WTC11 (cell line): Measurements from ENCODE around the gene RBX1. TPM values are rescaled to one million over a fixed set of nuclear protein-coding genes. Genes with fewer than 3 reads are reported as not detected.

Source experiments
- total RNA-seq: library from RNA; stranded (reverse); gene quantifications from 3 replicates; pipeline ENCODE4 v1.2.3, GENCODE V29; 2021

The RBX1 gene
- total RNA-seq, 1 experiment from 2014 or later = 70.8 TPM

Other genes starting within 250 kb of the RBX1 start
- 22.0 to 29.6 TPM (median 25.2 TPM) in 3 replicates for gene SLC25A17, start 132.0 kb upstream of the RBX1 start, total RNA-seq
- gene ST13, start 94.7 kb upstream of the RBX1 start, total RNA-seq = 289 to 303 TPM (median 291 TPM) in 3 replicates
- 25.9 to 28.2 TPM (median 27.5 TPM) in 3 replicates for gene XPNPEP3, start 94.2 kb upstream of the RBX1 start, total RNA-seq
- not detected in 3 replicates for gene DNAJB7, start 89.3 kb upstream of the RBX1 start, total RNA-seq
- gene EP300, start 141.2 kb downstream of the RBX1 start, total RNA-seq = 95.6 to 97.1 TPM (median 95.8 TPM) in 3 replicates